Smooth muscle cell of the coronary artery (primary cell): ENCODE results near the gene FAM110C. TPM values are rescaled to one million over a fixed set of nuclear protein-coding genes. Genes with fewer than 3 reads are reported as not detected.

Source experiments
- total RNA-seq: library from RNA; depleted of rRNA; stranded (reverse); fragments of >200 nt; gene quantifications from 2 replicates; pipeline ENCODE4 v1.2.3, GENCODE V29; 2014; ENCODE audit warnings: low replicate concordance

FAM110C gene
- total RNA-seq: under 0.01 TPM in 1 of 2 replicates, not detected in the other

GRCh38 chr2:46471-47345, at the start of gene FAM110C:
TSS of gene FAM110C (minus strand) at chr2:46505. CDS start at chr2:46385, 120 bp downstream.

Other genes with a start within 250 kb of the FAM110C start
- gene SH3YL1, start 217.5 kb upstream of the FAM110C start, total RNA-seq: 22.8 and 33.5 TPM in 2 replicates
- 63.3 and 109 TPM in 2 replicates for gene ACP1, start 218.4 kb upstream of the FAM110C start, total RNA-seq
- not detected in 2 replicates for gene ALKAL2, start 241.6 kb upstream of the FAM110C start, total RNA-seq